Breast epithelium (tissue), 4 donors: ENCODE data around the gene RGPD5. TPM values are rescaled to one million over a fixed set of nuclear protein-coding genes. Genes with fewer than 3 reads are reported as not detected.
"Not testable (repeated sequence)": the region's sequence is repeated elsewhere in the genome, so short reads cannot be mapped to it uniquely, and the experiment has no call there.

ENCODE experiments used
- DNase-seq, 2 donors: peaks; one replicate each; pipeline ENCODE4 v3.0.0-alpha.2; 2019; ENCODE audit warnings: low spot score in 2 of 2
- H3K27ac ChIP-seq, 2 donors: fragments of 200-600 bp; sonication (generic) in 1 of 2; one replicate each; pipeline ENCODE4 v1.5.1; 2016 to 2019; ENCODE audit warnings: mild to moderate bottlenecking in 1 of 2
- H3K27me3 ChIP-seq, 2 donors: fragments of 200-600 bp; sonication (generic) in 1 of 2; one replicate each; pipeline versions ENCODE4 v1.5.1 to v1.6.0; 2017 to 2019; ENCODE audit warnings: control low read depth in 1 of 2, mild to moderate bottlenecking in 1 of 2
- H3K36me3 ChIP-seq: fragments of 200-600 bp; one replicate; pipeline ENCODE4 v1.5.1; 2019
- H3K4me1 ChIP-seq, 2 donors: fragments of 200-600 bp; sonication (generic); one replicate each; pipeline ENCODE4 v1.5.1; 2016 to 2019; ENCODE audit warnings: control low read depth in 1 of 2
- H3K4me3 ChIP-seq, 3 donors: fragments of 200-600 bp; sonication (generic); 1 replicate in 2 of 3; 2 replicates in 1 of 3; pipeline ENCODE4 v1.5.1; 2016 to 2019; ENCODE audit warnings: mild to moderate bottlenecking in 3 of 3, moderate library complexity in 2 of 3
- H3K9me3 ChIP-seq, 2 donors: fragments of 200-600 bp; sonication (generic) in 1 of 2; one replicate each; pipeline ENCODE4 v1.5.1; 2016 to 2019; ENCODE audit warnings: control low read depth in 1 of 2
- intact Hi-C: fragments of 100-400 bp; cut with DNase I; formaldehyde crosslinking; loops from one replicate; pipeline ENCODE4 v1.15.1; 2023; ENCODE audit warnings: low total_unique reads
- total RNA-seq, 3 donors: library from RNA; depleted of rRNA; stranded (reverse); fragments of >200 nt; gene quantifications; one replicate each; pipeline ENCODE4 v1.1.0, GENCODE V29; 2016

Gene RGPD5
- total RNA-seq, 3 donors from 2014 or later = 66.6 to 82.3 (median 69.1) TPM

DNA sequence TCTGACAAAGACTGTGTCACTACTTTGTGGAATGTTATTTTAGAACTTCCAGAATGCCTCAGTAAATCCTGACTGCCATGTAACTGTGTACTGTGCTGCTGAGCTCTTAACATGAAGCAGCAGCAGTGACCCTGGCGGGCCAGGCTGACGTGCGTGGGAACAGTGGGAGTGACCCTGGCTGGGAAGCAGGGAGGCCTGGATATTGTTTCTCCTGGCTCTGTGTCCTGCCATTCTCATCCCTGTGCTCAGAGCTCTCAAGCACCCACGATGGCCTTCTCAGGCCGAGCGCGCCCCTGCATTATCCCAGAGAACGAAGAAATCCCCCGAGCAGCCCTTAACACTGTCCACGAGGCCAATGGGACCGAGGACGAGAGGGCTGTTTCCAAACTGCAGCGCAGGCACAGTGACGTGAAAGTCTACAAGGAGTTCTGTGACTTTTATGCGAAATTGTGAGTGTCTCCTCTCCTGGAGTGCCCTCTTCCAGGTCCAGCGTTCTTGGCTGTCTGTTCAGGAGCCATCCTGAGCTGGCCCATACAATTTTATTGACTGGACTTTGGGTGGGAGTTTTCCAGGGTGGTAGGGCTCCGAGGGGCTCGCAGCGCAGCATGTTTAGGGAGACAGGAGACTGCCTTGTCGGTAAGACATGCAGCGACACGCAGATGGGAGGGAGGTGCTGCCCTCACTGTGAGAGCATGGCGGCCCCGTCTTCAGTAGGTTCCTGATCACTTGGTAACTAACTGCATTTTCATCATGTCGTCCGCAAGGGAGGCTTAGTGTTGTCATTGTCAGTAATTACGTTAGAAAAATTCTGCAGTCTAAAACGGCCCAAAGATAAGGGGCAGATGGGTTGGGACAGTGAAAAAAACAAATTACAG lies 104.6 kb downstream of the RGPD5 start, which contains the start of gene LIMS3:
Gene LIMS3, plus strand, starts transcription at position 227 of the 875 bp plus-strand sequence. Its CDS starts 41 bp downstream, at position 268.
- H3K36me3 ChIP-seq, H3K27ac ChIP-seq, H3K4me1 ChIP-seq, H3K9me3 ChIP-seq, DNase-seq, H3K27me3 ChIP-seq, intact Hi-C loops, H3K4me3 ChIP-seq: not testable (repeated sequence)

DNA sequence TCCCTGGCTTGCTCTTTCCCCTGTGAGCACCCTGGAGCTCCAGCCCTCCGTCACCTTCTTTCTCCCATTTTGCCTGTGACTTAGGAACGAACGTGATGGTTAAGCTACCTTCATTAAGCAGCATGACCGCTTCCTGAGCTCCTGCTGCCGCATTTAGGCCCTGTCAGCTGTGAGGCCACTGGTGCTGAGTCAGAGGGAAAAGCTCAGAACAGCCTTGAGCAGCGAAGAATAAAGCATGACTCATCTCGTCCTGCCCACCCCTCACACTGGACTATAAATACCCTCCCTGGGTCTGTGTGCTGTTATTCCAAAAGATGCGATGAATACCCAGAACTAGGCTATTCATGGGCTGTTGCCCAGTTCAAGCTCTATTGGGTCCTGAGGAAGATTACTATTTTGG lies 111.7 kb downstream of the RGPD5 start:
- H3K9me3 ChIP-seq, H3K4me1 ChIP-seq, H3K36me3 ChIP-seq, DNase-seq, H3K27me3 ChIP-seq, H3K27ac ChIP-seq, H3K4me3 ChIP-seq, intact Hi-C loops: not testable (repeated sequence)

Other genes starting within 250 kb of the RGPD5 start
- 100 to 1,000 TPM in 2 of 3 donors, 10 to 100 TPM in 1; 93.5 to 116 (median 100) TPM for gene SEPTIN10, start 180.3 kb upstream of the RGPD5 start, total RNA-seq
- 10 to 100 TPM in 2 of 3 donors, 1 to 10 TPM in 1; 9.1 to 18.4 (median 14.7) TPM for gene SOWAHC, start 179.9 kb upstream of the RGPD5 start, total RNA-seq
- gene LIMS3, start 104.4 kb downstream of the RGPD5 start, total RNA-seq = 1 to 10 TPM; 1.6 to 6.6 (median 1.6) TPM